ENCODE data around the gene SELENOI. TPM values are rescaled to one million over a fixed set of nuclear protein-coding genes. Genes with fewer than 3 reads are reported as not detected.
"Not testable (repeated sequence)": the region's sequence is repeated elsewhere in the genome, so short reads cannot be mapped to it uniquely, and the experiment has no call there.

Gene SELENOI
- total and polyA plus RNA-seq, 12 donors = 1.9 to 45.4 (median 18.7) TPM

GRCh38 chr2:26347286-26347865 is 1.4 kb downstream of the SELENOI start:
- DNase-seq = no peak
- 26 to 32% (median 27%) methylated on average over 5 of the region's 5 CpGs for WGBS, 4 donors
- no peaks in the 10 kb centered on the region for H3K36me3 ChIP-seq (replicated peaks in 1 of 2)
- H3K27me3 ChIP-seq = no peaks in the 10 kb centered on the region
- intact Hi-C loops (cut with DNase I) = no loop called here
- peak overlapping the region in 4 of 5 donors; percentile 79 to 98 (median 88) for H3K27ac ChIP-seq
- H3K4me1 ChIP-seq (replicated peaks in 1 of 2) = peaks cover 10 to 29% of the 10 kb centered on the region in 2 donors
- H3K9me3 ChIP-seq (replicated peaks in 1 of 3) = no peaks in the 10 kb centered on the region
- TF ChIP-seq POLR2A (IDR thresholded peaks at IDR 0.05) = no peak
- peak overlapping the region in 2 of 4 donors; percentile 17 to 96 for H3K4me3 ChIP-seq

- WGBS, 4 donors = 91 to 98% (median 94%) methylated on average over 3 of the region's 3 CpGs
- DNase-seq = no peak
Measured at GRCh38 chr2:26349690-26350089, 3.7 kb downstream of the SELENOI start.

GRCh38 chr2:26351375-26352090 is 5.6 kb downstream of the SELENOI start:
- no peaks in the 10 kb centered on the region for H3K27me3 ChIP-seq
- no peak overlapping the region for H3K4me3 ChIP-seq
- TF ChIP-seq, protein P1, sequence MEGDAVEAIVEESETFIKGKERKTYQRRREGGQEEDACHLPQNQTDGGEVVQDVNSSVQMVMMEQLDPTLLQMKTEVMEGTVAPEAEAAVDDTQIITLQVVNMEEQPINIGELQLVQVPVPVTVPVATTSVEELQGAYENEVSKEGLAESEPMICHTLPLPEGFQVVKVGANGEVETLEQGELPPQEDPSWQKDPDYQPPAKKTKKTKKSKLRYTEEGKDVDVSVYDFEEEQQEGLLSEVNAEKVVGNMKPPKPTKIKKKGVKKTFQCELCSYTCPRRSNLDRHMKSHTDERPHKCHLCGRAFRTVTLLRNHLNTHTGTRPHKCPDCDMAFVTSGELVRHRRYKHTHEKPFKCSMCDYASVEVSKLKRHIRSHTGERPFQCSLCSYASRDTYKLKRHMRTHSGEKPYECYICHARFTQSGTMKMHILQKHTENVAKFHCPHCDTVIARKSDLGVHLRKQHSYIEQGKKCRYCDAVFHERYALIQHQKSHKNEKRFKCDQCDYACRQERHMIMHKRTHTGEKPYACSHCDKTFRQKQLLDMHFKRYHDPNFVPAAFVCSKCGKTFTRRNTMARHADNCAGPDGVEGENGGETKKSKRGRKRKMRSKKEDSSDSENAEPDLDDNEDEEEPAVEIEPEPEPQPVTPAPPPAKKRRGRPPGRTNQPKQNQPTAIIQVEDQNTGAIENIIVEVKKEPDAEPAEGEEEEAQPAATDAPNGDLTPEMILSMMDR (IDR thresholded peaks at IDR 0.05) = no peak
- no peak for TF ChIP-seq POLR2A (IDR thresholded peaks at IDR 0.05)
- WGBS, 4 donors = 91 to 96% (median 95%) methylated on average over 10 of the region's 10 CpGs
- no peak for DNase-seq
- peaks cover 0 to 28% of the 10 kb centered on the region in 2 donors for H3K4me1 ChIP-seq (replicated peaks in 1 of 2)
- H3K9me3 ChIP-seq (replicated peaks in 1 of 3) = no peaks in the 10 kb centered on the region
- H3K36me3 ChIP-seq (replicated peaks in 1 of 2) = no peaks in the 10 kb centered on the region
- no peak overlapping the region for H3K27ac ChIP-seq
- intact Hi-C loops (cut with DNase I) = loop anchor here in 1 of 2 donors (10.0 kb wide), 1 partner anchor 113 kb away; no protein-coding TSS in a partner anchor

More at GRCh38 chr2:26349690-26350089, 3.7 kb downstream of the SELENOI start:
- peaks cover 4 to 20% of the 10 kb centered on the region in 2 donors for H3K4me1 ChIP-seq (replicated peaks in 1 of 2)
- H3K27me3 ChIP-seq = no peaks in the 10 kb centered on the region
- H3K9me3 ChIP-seq (replicated peaks in 1 of 3) = no peaks in the 10 kb centered on the region
- H3K27ac ChIP-seq = no peak overlapping the region
- intact Hi-C loops (cut with DNase I) = loop anchor here in 1 of 2 donors (10.0 kb wide), 1 partner anchor 115 kb away; no protein-coding TSS in a partner anchor
- no peak for TF ChIP-seq POLR2A (IDR thresholded peaks at IDR 0.05)
- TF ChIP-seq, protein P1 (IDR thresholded peaks at IDR 0.05) = no peak
- no peaks in the 10 kb centered on the region for H3K36me3 ChIP-seq (replicated peaks in 1 of 2)
- no peak overlapping the region for H3K4me3 ChIP-seq

DNA sequence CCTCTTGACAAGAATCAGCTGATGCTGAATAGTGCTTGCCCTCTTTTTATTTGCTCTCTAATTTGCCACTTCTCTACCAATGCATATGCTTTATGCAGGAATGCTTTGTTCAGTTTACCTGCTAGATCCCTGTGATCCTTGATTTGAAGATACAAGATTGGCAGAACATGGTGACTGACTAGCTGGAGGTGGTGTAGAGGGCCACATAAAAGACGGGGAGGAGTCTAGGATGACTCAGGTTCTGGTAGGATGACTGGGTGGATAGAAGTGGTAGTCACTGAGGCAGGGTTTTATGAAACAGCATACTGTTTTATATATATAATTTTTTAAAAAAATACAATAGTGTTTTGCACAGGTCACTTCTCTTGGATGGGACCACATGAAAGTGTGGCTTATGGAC is 6.9 kb downstream of the SELENOI start:
- no peak overlapping the region for H3K27ac ChIP-seq
- no peak for TF ChIP-seq POLR2A (IDR thresholded peaks at IDR 0.05)
- TF ChIP-seq, protein P1 (IDR thresholded peaks at IDR 0.05) = no peak
- H3K36me3 ChIP-seq (replicated peaks in 1 of 2) = no peaks in the 10 kb centered on the region
- WGBS, 4 donors = 68 to 81% (median 70%) methylated on average over 1 of the region's 1 CpG
- no peaks in the 10 kb centered on the region for H3K27me3 ChIP-seq
- intact Hi-C loops (cut with DNase I) = loop anchor here in 1 of 2 donors (10.0 kb wide), 1 partner anchor 112 kb away; no protein-coding TSS in a partner anchor
- no peaks in the 10 kb centered on the region for H3K9me3 ChIP-seq (replicated peaks in 1 of 3)
- DNase-seq = no peak
- H3K4me1 ChIP-seq (replicated peaks in 1 of 2) = peaks cover 0 to 16% of the 10 kb centered on the region in 2 donors
- no peak overlapping the region for H3K4me3 ChIP-seq

GRCh38 chr2:26354469-26354868 is 8.5 kb downstream of the SELENOI start:
- H3K27me3 ChIP-seq; H3K9me3 ChIP-seq (replicated peaks in 1 of 3); DNase-seq; H3K36me3 ChIP-seq (replicated peaks in 1 of 2); H3K4me3 ChIP-seq; H3K27ac ChIP-seq: not testable (repeated sequence)
- intact Hi-C loops (cut with DNase I) = loop anchor here in 1 of 2 donors (10.0 kb wide), 1 partner anchor 110 kb away; no protein-coding TSS in a partner anchor
- peaks cover 0 to 12% of the 10 kb centered on the region in 2 donors for H3K4me1 ChIP-seq (replicated peaks in 1 of 2)
- 96 to 99% (median 98%) methylated on average over 16 of the region's 16 CpGs for WGBS, 4 donors
